Loucy (cell line): ENCODE data around the gene MINPP1.

ENCODE experiments used
- H2AFZ ChIP-seq: fragments of 200-600 bp; sonication (generic); 2 replicates; pipeline ENCODE4 v1.6.0; 2016; ENCODE audit warnings: antibody characterized with exemption, mild to moderate bottlenecking, low read length, moderate library complexity
- H3F3A ChIP-seq: fragments of 200-600 bp; 2 replicates; pipeline ENCODE4 v1.6.0; 2016; ENCODE audit warnings: antibody characterized with exemption, low read depth, mild to moderate bottlenecking
- H3K27me3 ChIP-seq: fragments of 200-600 bp; sonication (generic); 2 replicates; pipeline ENCODE4 v1.6.1; 2014; ENCODE audit warnings: low read length, mild to moderate bottlenecking; ENCODE audit not compliant: insufficient read depth, poor library complexity, severe bottlenecking
- H3K36me3 ChIP-seq: fragments of 200-600 bp; sonication (generic); 2 replicates; pipeline ENCODE4 v1.6.1; 2016; ENCODE audit warnings: low read length; ENCODE audit not compliant: insufficient read depth
- H3K4me1 ChIP-seq: fragments of 200-600 bp; sonication (generic); 2 replicates; pipeline ENCODE4 v1.5.1; 2014; ENCODE audit warnings: low read length, mild to moderate bottlenecking; ENCODE audit not compliant: insufficient read depth, poor library complexity, severe bottlenecking
- H3K4me2 ChIP-seq: fragments of 200-600 bp; sonication (generic); 2 replicates; pipeline ENCODE4 v1.6.0; 2014; ENCODE audit warnings: antibody characterized with exemption, low read length, low read depth, mild to moderate bottlenecking; ENCODE audit not compliant: poor library complexity, severe bottlenecking
- H3K4me3 ChIP-seq: fragments of 200-600 bp; sonication (generic); 2 replicates; pipeline ENCODE4 v1.5.1; 2014; ENCODE audit warnings: low read length, mild to moderate bottlenecking, mixed read lengths; ENCODE audit not compliant: poor library complexity, severe bottlenecking
- H3K79me2 ChIP-seq: fragments of 200-600 bp; sonication (generic); 2 replicates; pipeline ENCODE4 v1.6.1; 2014; ENCODE audit warnings: low read length; ENCODE audit not compliant: insufficient read depth
- H3K9ac ChIP-seq: fragments of 200-600 bp; sonication (generic); 2 replicates; pipeline ENCODE4 v1.6.0; 2014; ENCODE audit warnings: mild to moderate bottlenecking, low read depth, low read length, moderate library complexity; ENCODE audit not compliant: poor library complexity, severe bottlenecking
- H3K9me2 ChIP-seq: fragments of 200-600 bp; sonication (generic); replicated peaks from 2 replicates; pipeline ENCODE4 v1.6.1; 2016; ENCODE audit warnings: low read depth, low read length, mixed read lengths
- H3K9me3 ChIP-seq: fragments of 200-600 bp; sonication (generic); 2 replicates; pipeline ENCODE4 v1.6.1; 2014; ENCODE audit warnings: mild to moderate bottlenecking, antibody characterized with exemption, low read length, low read depth; ENCODE audit not compliant: insufficient read depth
- H4K20me1 ChIP-seq: fragments of 200-600 bp; sonication (generic); 2 replicates; pipeline ENCODE4 v1.6.0; 2014; ENCODE audit warnings: antibody characterized with exemption, low read length, mild to moderate bottlenecking; ENCODE audit not compliant: insufficient read depth, poor library complexity, severe bottlenecking
- EZH2phosphoT487 ChIP-seq: fragments of 200-600 bp; IDR thresholded peaks from 2 replicates; pipeline ENCODE4 v1.6.1; 2018; ENCODE audit warnings: antibody characterized with exemption, mild to moderate bottlenecking, moderate library complexity, borderline replicate concordance
- TF ChIP-seq, protein P1 (sequence below): fragments of 200-600 bp; sonication (generic); conservative IDR thresholded peaks from 2 replicates; pipeline ENCODE4 v1.5.1; 2014; ENCODE audit warnings: mild to moderate bottlenecking, antibody characterized with exemption, low read length

MINPP1 gene

DNA sequence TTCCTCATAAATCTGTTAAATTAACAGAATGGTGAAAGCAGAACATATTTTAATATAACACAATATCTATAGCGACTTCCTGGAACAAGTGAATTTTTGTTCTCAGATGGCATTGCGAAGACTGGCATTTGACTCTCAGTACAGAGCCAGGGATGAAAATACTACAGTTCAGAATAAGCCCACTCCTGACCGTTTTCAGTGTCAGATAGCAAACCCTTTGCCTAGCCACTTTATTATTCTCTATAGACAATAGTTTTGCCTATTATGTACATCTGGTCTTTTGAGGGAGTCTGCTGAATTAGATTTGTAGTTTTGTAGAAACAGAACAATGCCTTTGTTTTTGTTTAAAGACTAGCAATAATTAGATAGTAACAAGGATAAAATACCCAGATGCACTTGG lies 2.3 kb downstream of the MINPP1 start:
- Histone ChIP-seq H4K20me1 (peaks cover 26% of the 10 kb centered on the region), H3K9me2 (no peaks in the 10 kb centered on the region), H2AFZ (no peak overlapping the region), H3K4me1 (peaks cover 48% of the 10 kb centered on the region), H3K36me3 (no peaks in the 10 kb centered on the region), H3K9me3 (no peaks in the 10 kb centered on the region), H3K79me2 (peaks cover 31% of the 10 kb centered on the region), H3K9ac (peak overlapping the region; percentile 76), H3K4me2 (peak overlapping the region; percentile 92), H3K4me3 (peak overlapping the region; percentile 95), H3F3A (no peaks in the 10 kb centered on the region), H3K27me3 (peaks cover 33% of the 10 kb centered on the region)
- no peak for TF ChIP-seq EZH2phosphoT487
- TF ChIP-seq, protein P1, sequence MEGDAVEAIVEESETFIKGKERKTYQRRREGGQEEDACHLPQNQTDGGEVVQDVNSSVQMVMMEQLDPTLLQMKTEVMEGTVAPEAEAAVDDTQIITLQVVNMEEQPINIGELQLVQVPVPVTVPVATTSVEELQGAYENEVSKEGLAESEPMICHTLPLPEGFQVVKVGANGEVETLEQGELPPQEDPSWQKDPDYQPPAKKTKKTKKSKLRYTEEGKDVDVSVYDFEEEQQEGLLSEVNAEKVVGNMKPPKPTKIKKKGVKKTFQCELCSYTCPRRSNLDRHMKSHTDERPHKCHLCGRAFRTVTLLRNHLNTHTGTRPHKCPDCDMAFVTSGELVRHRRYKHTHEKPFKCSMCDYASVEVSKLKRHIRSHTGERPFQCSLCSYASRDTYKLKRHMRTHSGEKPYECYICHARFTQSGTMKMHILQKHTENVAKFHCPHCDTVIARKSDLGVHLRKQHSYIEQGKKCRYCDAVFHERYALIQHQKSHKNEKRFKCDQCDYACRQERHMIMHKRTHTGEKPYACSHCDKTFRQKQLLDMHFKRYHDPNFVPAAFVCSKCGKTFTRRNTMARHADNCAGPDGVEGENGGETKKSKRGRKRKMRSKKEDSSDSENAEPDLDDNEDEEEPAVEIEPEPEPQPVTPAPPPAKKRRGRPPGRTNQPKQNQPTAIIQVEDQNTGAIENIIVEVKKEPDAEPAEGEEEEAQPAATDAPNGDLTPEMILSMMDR: no peak

DNA sequence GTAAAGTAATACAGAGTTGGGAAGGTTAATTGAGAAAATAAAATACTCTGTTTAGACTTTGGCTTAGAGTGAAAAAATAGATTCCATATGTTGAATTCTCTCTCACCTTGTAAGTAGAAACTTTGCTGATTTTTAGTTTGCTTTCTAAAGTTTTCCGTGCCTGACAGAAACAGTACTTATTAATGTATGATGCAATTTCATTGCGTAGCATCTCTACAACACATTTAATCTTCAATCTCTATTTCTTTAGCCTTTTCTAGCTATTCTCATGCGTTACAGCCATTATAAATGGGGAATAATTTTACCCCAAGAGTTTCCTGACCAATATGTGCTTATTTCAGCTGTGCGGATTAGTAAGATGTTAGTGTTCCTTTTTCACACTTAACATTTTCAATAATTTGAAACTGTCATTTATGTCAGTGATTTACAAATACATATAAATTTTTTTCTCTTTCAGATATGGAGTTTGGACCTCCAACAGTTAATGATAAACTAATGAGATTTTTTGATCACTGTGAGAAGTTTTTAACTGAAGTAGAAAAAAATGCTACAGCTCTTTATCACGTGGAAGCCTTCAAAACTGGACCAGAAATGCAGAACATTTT lies 3.3 kb downstream of the MINPP1 start:
- no peak overlapping the region for H3K9ac ChIP-seq

DNA sequence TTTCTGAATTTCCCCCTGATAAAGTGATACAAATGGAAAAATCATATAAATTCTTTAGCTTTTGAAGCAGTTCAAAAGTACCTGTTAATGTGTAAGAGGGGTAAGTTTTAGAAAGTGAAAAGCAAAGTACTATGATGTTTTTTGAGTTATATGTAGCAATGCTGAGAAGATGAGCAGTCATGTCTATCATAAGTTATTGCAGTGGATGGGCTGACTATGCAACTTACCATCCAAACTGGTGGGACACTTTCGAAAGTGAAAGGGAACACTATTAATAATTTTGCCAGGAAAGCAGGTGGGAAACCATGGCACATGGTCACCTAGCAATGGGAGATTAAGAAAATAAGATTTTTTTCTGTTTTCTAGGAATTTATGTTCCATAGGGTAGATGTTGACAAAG lies 4.1 kb downstream of the MINPP1 start:
- Histone ChIP-seq H4K20me1 (peaks cover 26% of the 10 kb centered on the region), H3K9me2 (no peaks in the 10 kb centered on the region), H3K27me3 (peaks cover 14% of the 10 kb centered on the region), H3K4me3 (peak overlapping the region; percentile 41), H2AFZ (no peak overlapping the region), H3K4me1 (peaks cover 48% of the 10 kb centered on the region), H3K9me3 (no peaks in the 10 kb centered on the region), H3F3A (no peaks in the 10 kb centered on the region), H3K36me3 (no peaks in the 10 kb centered on the region), H3K9ac (no peak overlapping the region), H3K79me2 (peaks cover 31% of the 10 kb centered on the region), H3K4me2 (peak overlapping the region; percentile 92)
- TF ChIP-seq, protein P1: no peak
- TF ChIP-seq EZH2phosphoT487: no peak

More for the DNA sequence above, 3.3 kb downstream of the MINPP1 start:
- TF ChIP-seq, protein P1: no peak
- no peak for TF ChIP-seq EZH2phosphoT487
- Histone ChIP-seq H3K4me3 (peak overlapping the region; percentile 95), H4K20me1 (peaks cover 26% of the 10 kb centered on the region), H3K27me3 (peaks cover 23% of the 10 kb centered on the region), H3K79me2 (peaks cover 31% of the 10 kb centered on the region), H3K9me3 (no peaks in the 10 kb centered on the region), H3K9me2 (no peaks in the 10 kb centered on the region), H2AFZ (no peak overlapping the region), H3K4me2 (peak overlapping the region; percentile 92), H3K4me1 (peaks cover 48% of the 10 kb centered on the region), H3F3A (no peaks in the 10 kb centered on the region), H3K36me3 (no peaks in the 10 kb centered on the region)
